Measurements from ENCODE around the gene MAOA.
"Not testable (repeated sequence)": the region's sequence is repeated elsewhere in the genome, so short reads cannot be mapped to it uniquely, and the experiment has no call there.

MAOA gene

DNA sequence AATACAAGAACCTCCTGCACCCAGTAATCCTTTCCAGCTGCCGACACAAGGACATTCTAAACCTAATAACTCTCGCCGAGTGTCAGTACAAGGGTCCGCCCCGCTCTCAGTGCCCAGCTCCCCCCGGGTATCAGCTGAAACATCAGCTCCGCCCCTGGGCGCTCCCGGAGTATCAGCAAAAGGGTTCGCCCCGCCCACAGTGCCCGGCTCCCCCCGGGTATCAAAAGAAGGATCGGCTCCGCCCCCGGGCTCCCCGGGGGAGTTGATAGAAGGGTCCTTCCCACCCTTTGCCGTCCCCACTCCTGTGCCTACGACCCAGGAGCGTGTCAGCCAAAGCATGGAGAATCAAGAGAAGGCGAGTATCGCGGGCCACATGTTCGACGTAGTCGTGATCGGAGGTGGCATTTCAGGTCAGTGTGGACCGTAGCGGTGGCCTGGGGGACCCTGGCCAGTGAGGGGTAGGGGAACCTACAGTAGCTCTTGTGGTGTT lies at the start of gene MAOA:
TSS of gene MAOA (plus strand) at position 295 of the 490 bp plus-strand sequence. CDS start at position 338, 43 bp downstream.
- DNase-seq (ENCODE audit: low read depth in 2 of 2): no peak

DNA sequence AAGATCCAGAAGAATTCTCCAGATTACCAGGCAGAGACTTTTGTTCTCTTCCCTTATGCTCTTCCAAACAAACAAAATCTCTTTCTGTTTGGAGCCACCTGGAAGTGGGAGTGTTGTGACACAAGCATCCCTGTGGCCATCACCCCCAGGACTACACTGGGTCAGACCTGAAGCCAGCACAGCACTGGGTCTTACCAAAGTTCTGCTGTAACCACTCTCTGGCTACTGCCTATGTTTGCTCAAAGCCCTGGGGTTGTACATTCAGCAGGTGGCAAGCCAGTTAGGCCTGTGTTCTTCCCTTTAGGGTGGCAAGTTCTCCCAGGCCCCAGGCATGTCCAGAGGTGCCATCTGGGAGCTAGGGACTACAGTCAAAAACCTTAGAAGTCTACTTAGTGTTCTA lies 43.7 kb upstream of the MAOA start:
- no peak for DNase-seq (ENCODE audit: low read depth in 2 of 2)

DNA sequence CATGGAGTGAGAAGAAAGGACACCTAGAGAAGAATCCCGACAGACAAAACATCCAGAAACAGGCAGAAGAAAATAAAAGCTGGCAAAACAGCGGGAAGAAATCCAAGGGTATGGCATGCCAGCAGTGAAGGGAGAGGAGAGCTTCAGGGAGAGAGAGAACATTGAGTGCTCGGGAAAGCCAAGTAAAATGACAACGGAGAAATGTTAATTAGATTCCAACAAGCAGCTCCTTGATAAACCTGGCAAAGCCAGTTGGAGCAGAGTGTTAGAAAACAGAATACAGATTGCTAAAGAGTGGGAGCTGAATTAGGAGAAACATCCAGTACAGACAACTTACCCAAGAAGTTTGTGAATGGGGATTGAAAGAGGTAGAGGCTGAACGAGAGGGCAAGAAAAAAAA lies 40.4 kb upstream of the MAOA start:
- no peak for DNase-seq (ENCODE audit: low read depth in 2 of 2)

DNA sequence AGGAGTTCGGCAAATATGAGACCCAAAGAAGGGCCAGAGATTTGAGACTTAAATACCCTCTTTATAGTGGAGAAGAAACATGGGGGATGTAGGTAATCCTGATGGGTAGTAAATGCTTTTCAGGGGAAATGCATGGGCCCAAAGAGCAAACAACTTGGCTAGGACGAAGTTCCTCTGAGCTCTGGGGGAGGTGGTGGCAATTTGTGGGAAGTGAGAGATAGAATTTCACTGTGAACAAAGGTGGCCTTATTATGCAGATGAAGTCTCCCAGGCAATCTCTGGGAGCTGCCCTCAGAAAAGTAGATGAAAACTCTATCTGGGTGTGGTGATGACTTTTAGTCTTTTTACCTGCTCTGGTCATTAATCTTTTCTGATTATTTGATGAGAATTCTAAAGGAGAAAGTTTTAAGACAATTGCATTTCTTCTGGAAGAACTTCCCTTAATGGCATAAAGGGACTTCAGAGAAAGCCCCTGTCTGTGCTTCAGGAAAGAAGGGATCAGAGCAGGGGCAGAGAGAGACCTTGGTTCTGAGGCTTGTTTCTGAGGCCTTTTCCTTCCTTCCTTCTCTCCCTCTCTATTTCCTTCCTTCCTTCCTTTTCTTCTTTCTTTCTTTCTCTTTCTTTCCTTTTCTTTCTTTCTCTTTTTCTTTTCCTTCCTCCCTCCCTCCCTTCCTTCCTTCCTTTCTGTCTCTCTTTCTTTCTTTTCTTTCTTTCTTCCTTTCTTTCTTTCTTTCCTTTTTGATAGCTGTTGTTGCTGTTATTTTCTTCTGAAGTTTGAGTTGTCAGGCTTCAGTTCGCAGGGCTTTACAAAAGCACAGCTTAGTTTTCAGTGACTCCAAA lies 37.5 kb upstream of the MAOA start:
- no peak for DNase-seq (ENCODE audit: low read depth in 2 of 2)

DNA sequence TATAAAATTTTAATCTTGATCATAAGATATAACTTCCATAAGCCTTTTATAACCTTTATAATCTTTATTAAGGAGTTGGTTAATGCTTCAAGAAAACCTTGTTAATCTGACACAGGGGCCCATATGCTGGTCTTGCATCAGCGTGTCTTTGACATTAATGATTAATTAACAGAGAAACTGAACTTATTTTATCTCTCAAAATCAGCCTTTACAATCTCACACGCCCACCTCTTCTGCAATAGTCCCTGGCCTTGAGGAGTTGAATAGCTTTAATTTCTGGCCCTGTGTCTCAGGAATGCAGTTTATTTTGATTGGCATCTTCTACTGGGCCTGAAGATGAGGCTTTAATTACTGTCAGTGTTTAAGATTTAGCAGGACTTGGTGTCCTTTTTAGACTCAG lies 36.2 kb upstream of the MAOA start:
- DNase-seq (ENCODE audit: low read depth in 2 of 2): not testable (repeated sequence)

DNA sequence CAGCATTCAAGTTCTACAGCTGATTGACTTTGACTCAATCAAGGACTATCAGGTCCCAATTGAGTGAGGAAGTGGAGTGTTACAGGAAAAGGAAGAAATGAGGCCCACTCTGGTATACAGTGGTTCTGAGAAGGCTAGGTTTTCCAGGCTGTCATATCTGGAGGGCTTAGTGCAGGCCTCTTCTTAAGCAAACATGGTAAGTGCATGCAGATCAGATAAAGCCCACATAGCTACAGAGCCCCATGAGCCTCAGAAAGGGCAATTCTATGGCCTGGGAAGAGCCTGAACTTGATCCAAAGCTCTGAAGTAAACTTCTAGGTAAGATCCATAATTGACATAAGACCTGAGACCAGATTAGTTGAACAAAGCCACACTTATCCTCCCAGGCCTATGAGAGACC lies 29.0 kb upstream of the MAOA start:
- DNase-seq (ENCODE audit: low read depth in 2 of 2): no peak

DNA sequence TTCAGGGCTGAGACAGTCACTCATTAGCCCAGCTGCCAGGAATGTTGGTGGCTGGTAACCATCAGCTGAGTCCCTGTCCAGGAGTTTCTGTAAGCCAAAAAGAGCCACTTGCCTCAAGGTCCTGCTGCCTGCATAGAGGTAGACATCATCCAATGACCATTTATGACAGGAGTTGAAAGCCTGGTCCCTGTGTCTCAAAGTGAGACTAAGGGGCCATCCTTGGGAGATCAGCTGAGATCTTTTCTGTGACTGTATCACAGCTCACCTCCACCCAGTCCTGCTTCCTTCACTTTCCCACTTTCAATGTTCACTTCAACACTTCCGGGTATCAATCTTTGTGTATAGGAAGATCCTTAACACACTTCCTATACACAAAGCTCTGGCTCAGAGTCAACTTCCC lies 28.4 kb upstream of the MAOA start:
- no peak for DNase-seq (ENCODE audit: low read depth in 2 of 2)

DNA sequence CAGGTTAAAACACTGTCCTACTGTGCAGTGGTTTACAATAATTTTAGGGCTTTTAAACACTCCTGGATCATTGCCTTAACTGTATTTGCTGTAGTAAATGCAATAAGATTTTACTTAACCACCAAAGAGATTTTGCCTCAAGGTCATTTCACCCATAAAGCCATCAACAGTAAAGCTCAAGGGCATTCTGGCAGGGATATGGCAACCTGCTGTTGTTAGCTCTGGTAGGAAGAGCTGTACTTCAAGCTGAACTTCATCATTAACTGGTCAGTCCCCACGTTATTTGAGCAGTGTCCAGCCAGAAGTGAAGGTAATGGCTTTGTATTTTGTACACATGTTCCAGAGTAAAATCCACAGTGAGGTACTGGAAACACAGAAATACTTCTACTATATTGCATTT lies 26.9 kb upstream of the MAOA start:
- no peak for DNase-seq (ENCODE audit: low read depth in 2 of 2)

DNA sequence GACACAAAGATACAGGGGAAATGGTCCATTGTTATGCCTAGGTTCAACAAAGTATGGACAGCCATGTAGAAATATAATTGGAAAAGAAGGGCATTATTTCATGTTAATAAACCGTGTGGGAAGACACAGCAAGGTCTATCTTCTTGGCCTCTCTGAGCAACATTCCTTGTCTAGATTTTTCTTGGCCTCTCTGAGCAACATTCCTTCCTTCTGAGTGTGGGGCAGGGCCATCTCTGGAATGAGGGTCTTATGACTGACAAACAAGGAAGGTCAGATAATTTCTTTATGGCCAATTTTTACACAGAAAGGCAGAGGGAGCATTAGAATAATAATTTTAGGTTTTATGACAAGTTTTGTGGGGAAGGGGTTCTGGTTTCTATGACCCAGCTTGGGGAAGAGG lies 24.3 kb upstream of the MAOA start:
- no peak for DNase-seq (ENCODE audit: low read depth in 2 of 2)

DNA sequence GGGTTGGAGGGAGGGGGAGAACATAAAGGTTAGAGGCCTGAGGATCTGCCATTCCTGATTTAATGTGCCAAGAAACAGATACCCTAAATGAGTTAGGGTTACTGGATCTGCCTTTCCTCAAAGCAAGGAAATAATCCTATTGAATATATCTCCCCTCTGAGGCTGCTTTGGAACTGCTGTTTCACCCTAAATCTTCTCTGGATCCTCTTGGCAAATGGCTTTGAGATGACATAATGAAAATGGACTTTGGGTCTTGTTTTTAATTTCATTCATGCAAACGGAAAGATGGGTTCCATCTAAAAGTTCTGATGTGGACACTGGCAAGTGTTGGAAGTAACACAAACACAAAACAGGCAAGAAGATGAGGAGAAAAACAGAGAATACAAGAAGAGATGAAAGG lies 23.0 kb upstream of the MAOA start:
- no peak for DNase-seq (ENCODE audit: low read depth in 2 of 2)

DNA sequence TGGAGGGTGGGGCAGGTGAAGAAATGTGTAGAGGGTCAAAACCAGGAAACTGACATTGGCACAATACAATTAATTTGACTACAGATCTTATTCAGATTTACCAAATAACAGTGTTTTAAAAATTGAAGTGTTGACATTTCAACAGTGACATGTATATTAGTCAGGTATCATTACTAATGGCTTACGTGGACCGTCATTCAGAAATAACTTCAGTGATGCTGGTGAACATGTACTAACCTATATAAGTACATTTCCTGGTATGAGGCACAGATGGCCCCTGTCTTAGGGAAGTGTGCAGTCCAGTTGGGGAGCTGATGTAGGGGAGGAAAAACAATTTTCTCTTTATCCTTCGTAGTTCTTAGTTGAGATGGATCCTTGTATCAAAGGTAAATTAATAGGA lies 22.3 kb upstream of the MAOA start:
- DNase-seq (ENCODE audit: low read depth in 2 of 2): no peak

DNA sequence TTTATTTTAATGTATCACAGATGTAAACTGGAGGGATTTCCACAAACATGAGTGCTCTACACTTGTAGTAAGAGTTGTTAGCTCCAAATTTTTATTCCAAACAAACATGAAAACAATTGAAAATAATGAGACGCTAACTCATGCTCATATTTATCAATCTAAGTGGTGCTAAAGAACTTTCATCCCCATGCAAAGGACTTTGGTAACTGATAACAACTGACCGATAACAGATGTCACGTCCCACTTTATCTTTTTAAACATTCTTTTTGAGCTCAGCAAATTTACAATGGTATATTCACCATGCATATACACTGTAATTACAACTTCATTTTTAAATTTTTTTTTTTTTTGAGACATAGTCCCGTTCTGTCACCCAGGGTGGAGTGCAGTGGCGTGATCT lies 15.6 kb upstream of the MAOA start:
- no peak for DNase-seq (ENCODE audit: low read depth in 2 of 2)

DNA sequence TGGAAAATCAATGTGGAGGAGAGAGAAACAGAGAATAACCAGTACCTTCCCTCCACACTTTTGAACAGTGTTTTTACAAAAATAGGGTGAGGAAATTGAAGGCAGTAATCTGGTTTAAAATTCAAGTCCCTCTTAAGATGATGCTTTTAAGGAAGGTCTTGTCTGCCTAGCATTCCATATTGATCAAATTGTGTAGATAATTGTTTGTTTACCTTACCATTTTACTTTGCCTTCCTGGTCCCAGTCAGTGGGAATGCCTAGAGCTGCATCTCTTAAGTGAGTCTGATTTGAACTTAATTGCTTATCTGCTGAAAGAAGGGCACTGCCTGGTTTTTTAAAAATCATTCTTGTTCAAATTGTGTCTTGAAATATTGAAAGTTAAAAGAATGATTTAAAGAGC lies 14.4 kb upstream of the MAOA start:
- no peak for DNase-seq (ENCODE audit: low read depth in 2 of 2)

DNA sequence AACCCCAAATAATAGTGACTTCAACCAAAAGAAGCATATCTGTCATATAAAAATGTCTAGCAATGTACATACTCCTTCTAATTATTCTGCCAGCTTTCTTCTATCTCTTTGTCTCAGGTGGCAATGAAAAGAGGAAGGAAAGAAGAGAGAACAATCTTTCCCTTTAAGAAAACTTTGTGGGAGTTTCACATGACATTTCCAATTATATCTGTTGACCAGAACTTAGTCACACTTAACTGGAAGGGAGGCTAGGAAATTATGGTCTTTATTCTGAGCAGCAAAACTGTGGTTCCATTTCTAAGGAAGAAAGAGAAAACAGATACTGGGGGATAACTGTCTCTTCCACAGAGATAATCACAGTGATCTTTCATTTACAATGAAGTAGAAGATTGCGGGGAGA lies 12.9 kb upstream of the MAOA start:
- no peak for DNase-seq (ENCODE audit: low read depth in 2 of 2)

DNA sequence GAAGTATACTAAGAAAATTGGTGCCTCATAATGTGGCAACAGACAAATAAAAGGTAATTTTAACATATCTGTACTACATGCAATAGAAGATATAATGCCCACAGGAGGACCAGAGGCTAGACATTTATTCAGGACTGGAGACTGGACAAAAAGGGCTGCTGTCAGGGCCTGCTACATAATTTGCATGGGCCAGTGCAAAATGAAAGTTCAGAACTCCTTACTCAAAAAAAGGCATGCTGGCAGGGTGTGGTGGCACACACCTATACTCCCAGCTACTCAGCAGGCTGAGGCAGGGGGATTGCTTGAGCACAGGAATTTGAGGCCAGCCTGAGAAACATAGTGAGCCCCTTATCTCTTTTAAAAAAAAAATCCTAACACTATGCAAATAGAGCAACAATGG lies 12.4 kb upstream of the MAOA start:
- no peak for DNase-seq (ENCODE audit: low read depth in 2 of 2)

DNA sequence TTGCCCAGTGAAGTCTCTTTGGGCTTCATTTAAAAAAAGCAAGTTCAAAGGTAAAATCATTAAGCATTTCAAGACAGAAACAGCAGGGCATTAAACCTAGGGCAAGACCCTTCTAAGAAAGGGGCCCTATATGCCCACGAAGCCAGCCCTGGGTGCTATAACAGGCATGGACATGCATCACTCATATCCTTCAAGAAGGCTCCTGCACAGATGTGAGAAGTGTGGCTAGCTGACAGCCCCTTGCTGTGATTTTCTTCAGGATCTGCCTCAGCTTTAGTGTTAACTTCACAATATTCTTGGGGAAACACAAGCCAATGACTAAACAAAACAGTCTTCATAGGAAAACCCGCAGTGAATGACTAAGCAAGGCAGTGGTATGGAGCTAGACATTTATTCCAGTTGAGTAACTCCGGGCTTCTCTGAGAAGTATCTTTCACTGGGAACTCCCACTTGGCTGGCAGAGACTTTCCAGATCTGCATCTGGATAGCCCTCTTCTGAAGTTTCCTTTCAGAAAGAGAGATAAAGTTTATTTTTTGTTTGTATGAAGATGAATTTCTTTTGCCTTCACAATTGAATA lies 11.9 kb upstream of the MAOA start:
- DNase-seq (ENCODE audit: low read depth in 2 of 2): peak in 1 of 2 experiments; percentile 3

DNA sequence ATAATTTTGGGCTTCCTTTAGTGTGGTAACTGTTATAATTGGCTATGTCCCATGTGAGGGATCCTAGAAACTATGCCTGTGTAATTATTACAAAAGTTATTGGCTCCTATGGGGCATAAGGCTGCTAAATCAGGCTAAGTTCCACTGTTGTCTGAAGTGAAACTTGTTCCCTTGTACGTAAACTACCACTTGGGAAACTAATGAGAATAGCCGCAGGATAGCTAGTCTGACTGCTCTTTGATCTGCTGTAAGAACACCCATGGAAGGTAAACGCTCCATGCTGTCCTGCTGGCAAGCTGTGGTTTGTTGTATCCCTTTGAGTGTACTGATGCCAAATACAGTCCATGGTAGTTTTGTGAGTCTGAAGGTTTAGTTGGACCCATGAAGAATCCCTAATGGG lies 9.3 kb upstream of the MAOA start:
- DNase-seq (ENCODE audit: low read depth in 2 of 2): no peak

DNA sequence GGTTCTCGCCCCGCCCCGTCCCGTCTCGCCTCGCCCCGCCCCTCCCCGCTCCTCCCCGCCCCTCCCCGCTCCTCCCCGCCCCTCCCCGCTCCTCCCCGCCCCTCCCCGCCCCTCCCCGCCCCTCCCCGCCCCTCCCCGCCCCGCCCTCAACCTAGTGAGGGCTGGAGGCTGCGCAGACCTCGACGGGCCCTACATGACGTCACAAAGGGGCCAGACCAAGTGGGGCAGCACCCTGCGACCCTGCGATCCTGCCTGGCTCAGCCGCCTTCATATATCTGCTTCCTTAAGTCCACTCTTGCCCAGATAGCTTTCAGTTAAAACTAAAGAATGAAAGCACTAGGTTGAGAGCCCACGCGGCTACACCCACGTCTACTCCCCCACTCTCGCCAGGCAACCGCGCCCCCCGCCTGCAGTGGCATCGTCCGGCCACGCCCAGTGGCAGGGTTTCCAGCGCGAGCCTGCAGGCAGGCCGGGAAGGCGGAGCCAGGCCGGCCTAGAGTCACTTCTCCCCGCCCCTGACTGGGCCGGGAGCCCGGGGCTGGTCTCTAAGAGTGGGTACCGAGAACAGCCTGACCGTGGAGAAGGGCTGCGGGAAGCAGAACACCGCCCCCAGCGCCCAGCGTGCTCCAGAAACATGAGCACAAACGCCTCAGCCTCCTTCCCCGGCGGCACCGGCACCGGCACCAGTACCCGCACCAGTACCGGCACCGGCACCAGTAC lies 1.5 kb upstream of the MAOA start:
- peak; percentile 71 to 72 for DNase-seq (ENCODE audit: low read depth in 2 of 2)

DNA sequence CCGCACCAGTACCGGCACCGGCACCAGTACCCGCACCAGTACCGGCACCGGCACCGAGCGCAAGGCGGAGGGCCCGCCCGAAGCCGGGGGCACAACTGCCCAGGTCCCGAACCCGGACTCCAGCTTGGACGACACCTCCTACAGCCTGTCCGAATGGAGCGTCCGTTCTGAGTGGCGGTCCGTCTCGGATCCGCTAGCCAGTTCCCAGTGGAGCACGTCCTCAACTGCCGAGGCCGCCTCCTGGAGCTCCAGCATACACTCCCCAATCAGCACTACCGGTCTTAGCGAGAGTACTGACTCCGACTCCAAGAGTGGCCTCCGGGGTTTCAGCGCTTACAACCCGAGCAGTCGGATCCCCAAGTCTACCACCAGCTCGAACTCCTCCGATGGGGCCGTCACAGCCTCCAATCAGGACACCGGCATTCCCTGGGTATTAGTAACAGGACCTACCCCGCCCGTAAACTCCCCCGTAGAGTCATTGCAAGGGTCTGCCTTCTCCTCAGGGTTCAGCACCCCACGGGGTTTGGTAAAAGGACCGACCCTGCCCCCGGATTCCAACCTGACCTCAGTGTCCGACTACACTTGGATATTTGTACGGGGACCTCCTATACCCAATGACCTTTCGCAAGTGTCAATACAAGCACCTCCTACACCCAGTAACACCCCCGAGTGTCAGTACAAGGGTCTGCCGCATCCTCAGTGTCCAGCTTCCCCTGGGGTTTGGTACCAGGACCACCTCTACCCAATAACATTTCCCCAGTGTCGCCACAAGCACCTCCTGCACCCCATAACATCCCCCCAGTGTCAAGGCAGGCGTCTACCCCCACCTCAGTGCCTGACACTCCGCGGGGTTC lies 721 bp upstream of the MAOA start:
- DNase-seq (ENCODE audit: low read depth in 2 of 2): no peak

DNA sequence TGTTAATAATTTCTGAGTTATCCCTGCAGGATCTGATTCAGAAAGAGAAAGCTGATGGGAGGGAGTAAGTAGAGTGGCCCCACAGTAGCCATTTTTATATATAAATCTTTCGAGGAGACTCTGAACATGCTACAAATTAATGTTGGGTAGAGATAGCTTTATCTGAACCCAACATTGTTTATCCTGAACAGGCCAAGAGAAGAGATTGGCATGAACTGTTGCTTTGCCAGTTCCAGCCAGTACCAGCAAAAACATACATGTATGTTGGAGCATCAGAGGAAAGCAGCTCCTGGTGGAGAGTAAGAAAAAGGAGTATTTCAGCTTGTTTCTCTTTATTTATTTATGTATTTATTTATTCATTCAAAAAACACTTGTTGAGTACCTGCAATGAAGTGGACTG lies 1.6 kb downstream of the MAOA start:
- no peak for DNase-seq (ENCODE audit: low read depth in 2 of 2)

DNA sequence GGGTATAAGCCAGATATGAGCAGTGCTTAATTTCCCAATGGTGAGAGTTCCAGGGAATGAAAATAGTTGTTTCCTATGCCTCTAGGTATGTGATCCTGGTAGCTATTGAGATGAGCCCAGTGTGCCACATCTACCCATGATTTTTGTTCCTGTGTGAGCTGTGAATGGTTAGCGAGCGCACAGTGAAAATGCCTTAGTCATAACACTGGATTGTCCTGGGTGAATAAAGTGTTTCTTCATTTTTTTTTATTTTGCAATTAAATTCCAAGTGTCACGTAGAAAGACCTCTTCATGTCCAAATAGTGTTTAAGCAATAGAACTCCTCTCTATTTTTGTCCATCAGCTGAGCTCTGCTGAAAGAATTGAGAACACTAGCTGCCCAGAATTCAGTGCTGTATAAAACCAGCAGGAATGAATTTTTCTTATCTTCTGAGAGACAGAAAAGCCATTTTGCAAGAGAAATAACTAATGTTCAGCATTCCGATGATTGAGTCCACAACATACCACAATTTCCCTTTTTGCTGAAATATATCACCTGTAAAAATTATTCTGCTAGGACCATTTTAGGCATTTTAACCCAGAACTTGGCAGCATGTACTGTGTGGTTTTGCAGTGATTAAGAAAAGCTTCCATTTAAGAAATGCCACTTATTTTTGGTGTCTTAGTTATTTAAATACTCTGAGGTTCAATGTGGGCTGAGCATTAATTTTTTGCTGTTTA lies 5.6 kb downstream of the MAOA start:
- DNase-seq (ENCODE audit: low read depth in 2 of 2): no peak
